ENCODE results near the gene BCL3. TPM values are rescaled to one million over a fixed set of nuclear protein-coding genes. Genes with fewer than 3 reads are reported as not detected.
"Not testable (repeated sequence)": the region's sequence is repeated elsewhere in the genome, so short reads cannot be mapped to it uniquely, and the experiment has no call there.

Gene BCL3
- polyA plus RNA-seq, 4 donors = 5.6 to 10.2 (median 6.2) TPM

GRCh38 chr19:44756089-44756562, 7.6 kb downstream of the BCL3 start:
- no peak for DNase-seq (ENCODE audit: low read depth in 4 of 4, low spot score in 3 of 4)

GRCh38 chr19:44757057-44757734, 8.7 kb downstream of the BCL3 start:
- DNase-seq (ENCODE audit: low read depth in 4 of 4, low spot score in 3 of 4) = no peak

- DNase-seq (ENCODE audit: low read depth in 4 of 4, low spot score in 3 of 4) = no peak
Observed at GRCh38 chr19:44757735-44758505, 9.4 kb downstream of the BCL3 start.

- DNase-seq (ENCODE audit: low read depth in 4 of 4, low spot score in 3 of 4) = no peak
Observed at GRCh38 chr19:44758596-44758995, 10.1 kb downstream of the BCL3 start.

- no peak for DNase-seq (ENCODE audit: low read depth in 4 of 4, low spot score in 3 of 4)
Observed at GRCh38 chr19:44759083-44759804, 10.7 kb downstream of the BCL3 start.

GRCh38 chr19:44762038-44762437, 13.5 kb downstream of the BCL3 start:
- no peak for DNase-seq (ENCODE audit: low read depth in 4 of 4, low spot score in 3 of 4)

- DNase-seq (ENCODE audit: low read depth in 4 of 4, low spot score in 3 of 4) = no peak
Observed at GRCh38 chr19:44765033-44765948, 16.8 kb downstream of the BCL3 start.

- no peak for DNase-seq (ENCODE audit: low read depth in 4 of 4, low spot score in 3 of 4)
Observed at GRCh38 chr19:44765949-44766335, 17.4 kb downstream of the BCL3 start.

- no peak for DNase-seq (ENCODE audit: low read depth in 4 of 4, low spot score in 3 of 4)
Observed at GRCh38 chr19:44767295-44768180, 19.0 kb downstream of the BCL3 start.

GRCh38 chr19:44770550-44771257, 22.2 kb downstream of the BCL3 start:
- DNase-seq (ENCODE audit: low read depth in 4 of 4, low spot score in 3 of 4) = peak; percentile 83 to 90 (median 86)

GRCh38 chr19:44772144-44772543, 23.6 kb downstream of the BCL3 start:
- DNase-seq (ENCODE audit: low read depth in 4 of 4, low spot score in 3 of 4) = not testable (repeated sequence)

- DNase-seq (ENCODE audit: low read depth in 4 of 4, low spot score in 3 of 4) = no peak
Observed at GRCh38 chr19:44772959-44773358, 24.5 kb downstream of the BCL3 start.

GRCh38 chr19:44775676-44776240, 27.2 kb downstream of the BCL3 start:
- DNase-seq (ENCODE audit: low read depth in 4 of 4, low spot score in 3 of 4) = no peak

GRCh38 chr19:44776402-44777096, 28.0 kb downstream of the BCL3 start:
- DNase-seq (ENCODE audit: low read depth in 4 of 4, low spot score in 3 of 4) = no peak

GRCh38 chr19:44777715-44778347, 29.3 kb downstream of the BCL3 start, which contains the start of gene CBLC:
Gene CBLC, plus strand, starts transcription at chr19:44777890. Its CDS starts 42 bp downstream, at chr19:44777932.
- no peak for DNase-seq (ENCODE audit: low read depth in 4 of 4, low spot score in 3 of 4)

GRCh38 chr19:44779150-44779549, 30.6 kb downstream of the BCL3 start:
- DNase-seq (ENCODE audit: low read depth in 4 of 4, low spot score in 3 of 4) = no peak

GRCh38 chr19:44781694-44782093, 33.2 kb downstream of the BCL3 start:
- not testable (repeated sequence) for DNase-seq (ENCODE audit: low read depth in 4 of 4, low spot score in 3 of 4)

All from right renal pelvis (tissue), 4 donors.